Medulla oblongata (tissue), 1 donor: Measurements from ENCODE around the gene C5orf47.

Source experiments
- DNase-seq: peaks from one replicate; pipeline ENCODE4 v3.0.0-alpha.2; 2015; ENCODE audit errors: extremely low spot score

C5orf47 gene

GRCh38 chr5:174044466-174045254, 55.7 kb downstream of the C5orf47 start:
- DNase-seq = no peak

DNA sequence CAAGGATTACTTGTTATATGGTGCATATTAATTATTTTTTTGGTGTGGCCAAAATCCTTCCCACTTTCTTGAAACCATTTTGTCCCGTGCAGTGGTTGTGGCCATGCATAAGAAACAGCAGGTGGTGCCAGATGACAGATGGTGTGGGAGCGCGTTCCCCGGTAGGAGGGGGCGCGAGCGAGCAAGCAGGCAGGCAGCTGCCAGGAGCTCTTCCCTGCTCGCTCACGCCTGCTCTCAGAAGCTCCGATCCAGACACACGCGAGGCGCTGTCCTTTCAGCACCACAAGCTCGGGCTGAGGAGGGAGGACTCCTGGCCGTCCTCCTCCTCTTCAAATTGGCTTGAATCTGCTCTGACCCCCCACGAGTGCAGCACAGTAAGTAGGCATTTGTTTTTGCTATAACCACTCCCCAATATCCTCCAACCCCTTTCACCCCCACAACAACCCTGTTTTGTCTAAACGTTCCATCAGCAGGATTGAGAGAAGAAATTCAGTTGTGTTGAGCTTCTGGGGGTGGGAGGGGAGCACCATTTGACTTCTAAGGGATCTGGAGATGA, 56.6 kb downstream of the C5orf47 start, which contains the start of gene NSG2:
NSG2 (plus strand) TSS at position 237 of the 556 bp plus-strand sequence. CDS start 1,050 bp downstream, outside the sequence.
- peak; percentile 94 for DNase-seq

GRCh38 chr5:174046558-174046957, 57.6 kb downstream of the C5orf47 start:
- no peak for DNase-seq

DNA sequence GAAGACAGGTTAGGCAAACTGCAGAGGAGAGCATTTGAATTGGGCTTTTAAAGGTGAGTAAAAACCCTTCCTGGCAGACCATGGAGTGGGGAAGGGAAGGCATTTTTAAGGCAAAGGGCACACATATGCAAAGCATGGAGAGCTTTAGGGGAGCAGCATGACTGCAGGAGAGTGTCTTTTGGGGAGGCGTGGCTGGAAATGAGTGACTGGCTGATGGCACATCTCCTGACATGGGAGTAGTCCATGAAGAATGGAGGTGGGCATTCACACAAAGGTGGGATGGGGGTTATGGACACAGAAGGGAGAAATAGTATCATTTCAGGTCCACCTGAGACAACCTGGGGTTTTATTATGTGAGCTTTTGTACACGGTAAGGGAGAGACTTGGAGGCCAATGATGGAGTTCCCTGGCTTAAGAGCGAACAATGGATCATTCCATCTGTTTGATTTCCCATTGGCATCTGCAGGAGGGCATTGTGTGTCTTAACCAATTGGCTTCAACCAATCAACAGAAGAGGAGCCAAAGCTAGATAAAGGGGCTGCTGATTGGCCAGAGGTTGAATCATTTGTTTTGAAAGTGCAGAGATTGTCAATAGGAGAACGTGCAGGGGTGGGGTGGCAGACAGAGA, 58.6 kb downstream of the C5orf47 start:
- DNase-seq = no peak

DNA sequence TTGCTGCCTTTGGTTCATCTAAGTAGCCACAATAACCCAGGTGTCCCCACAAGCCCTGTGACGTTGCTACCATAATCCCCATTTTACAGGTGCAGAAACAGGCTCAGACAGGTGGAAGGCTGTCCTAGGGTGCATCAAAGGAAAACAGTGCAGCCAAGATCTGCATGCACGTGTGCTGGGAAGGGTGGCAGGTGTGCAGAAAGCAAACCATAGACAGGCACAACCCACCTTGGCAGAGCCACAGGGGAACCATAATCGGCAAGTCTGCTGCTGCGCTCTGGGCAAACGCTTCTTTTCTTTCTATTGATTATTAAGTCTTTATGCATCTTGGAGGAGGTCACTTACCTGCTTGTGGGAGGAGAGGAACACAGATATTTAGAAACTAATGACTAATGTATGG, 63.7 kb downstream of the C5orf47 start:
- no peak for DNase-seq

DNA sequence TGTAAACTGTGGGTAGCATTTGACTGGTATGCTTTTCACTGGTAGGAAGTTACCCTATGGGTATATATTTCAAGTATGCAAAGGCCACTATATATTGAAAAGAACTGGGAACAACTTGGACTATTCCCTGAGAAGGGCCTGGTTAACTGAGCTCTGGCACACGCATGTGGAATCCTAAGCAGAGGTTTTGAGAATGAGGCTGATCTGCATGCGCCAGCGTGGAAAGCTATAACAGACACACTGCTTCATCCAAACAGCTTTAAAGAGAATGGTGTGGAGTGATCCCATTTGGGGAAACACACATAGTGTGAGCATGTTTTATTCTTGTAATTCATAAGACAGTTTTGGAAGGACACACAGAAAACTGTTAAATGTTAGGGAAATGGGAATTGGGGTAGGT, 64.9 kb downstream of the C5orf47 start:
- DNase-seq = no peak
